ENCODE results near the gene CFAP20DC.

CFAP20DC gene

DNA sequence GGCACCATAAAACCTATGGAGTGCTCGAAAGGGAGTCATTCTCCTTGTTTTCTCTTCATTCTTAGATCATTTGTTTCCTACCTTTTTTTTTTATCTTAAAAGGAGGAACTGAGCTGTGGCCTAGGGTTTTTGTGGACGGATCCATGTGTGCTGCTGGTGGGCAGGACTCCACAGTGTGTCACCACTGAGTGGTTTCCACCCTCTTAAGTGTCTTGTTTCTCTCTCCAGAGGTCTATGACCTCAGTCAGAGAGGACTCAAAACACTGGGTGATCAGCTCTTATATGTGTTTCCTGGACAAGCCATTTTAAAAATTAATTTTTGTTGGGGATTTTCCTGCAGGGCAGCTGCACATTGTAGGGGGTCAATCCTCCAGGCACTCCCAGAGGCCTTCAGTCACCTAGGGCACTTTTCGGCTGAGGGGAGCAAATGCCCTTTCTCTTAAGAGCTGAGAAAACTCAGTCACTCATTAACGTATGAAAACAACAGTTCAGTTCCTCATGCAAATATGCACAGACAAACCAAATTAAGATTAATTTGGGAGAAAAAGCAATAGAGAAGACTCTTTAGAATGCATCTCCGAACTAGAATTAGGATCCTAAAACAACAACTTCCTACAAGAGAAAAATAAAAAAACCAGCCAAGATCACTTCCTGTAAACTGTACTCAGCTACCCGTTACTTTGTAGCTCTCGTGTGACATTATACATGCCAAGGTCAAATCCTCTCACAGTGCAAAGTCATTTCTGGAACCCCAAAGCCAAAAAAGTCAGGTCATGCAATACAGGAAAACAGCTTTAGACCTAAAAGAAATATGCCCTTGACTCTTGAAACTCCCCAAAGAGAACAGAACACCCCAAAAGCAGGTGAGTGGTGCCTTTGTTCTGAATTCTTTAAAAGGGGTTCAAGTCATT is 355.6 kb downstream of the CFAP20DC start:
- H3K27ac ChIP-seq (ENCODE audit: low read length) = no peak overlapping the region
- H3K4me2 ChIP-seq (ENCODE audit: low read length) = no peak overlapping the region
- no peak overlapping the region for H2AFZ ChIP-seq (ENCODE audit: low read depth, low read length)
- H3K9me3 ChIP-seq (ENCODE audit: insufficient read depth, low read length) = peaks cover 14% of the 10 kb centered on the region
- no peak overlapping the region for H3K4me3 ChIP-seq (ENCODE audit: low read length)
- H4K20me1 ChIP-seq (ENCODE audit: insufficient read depth, low read length) = no peaks in the 10 kb centered on the region
- no peak overlapping the region for H3K9ac ChIP-seq (ENCODE audit: low read length)
- no peaks in the 10 kb centered on the region for H3K36me3 ChIP-seq (replicated peaks; ENCODE audit: low read depth, low read length)
- TF ChIP-seq EZH2phosphoT487 (IDR thresholded peaks at IDR 0.05; ENCODE audit: low read depth) = no peak
- TF ChIP-seq, protein P1, sequence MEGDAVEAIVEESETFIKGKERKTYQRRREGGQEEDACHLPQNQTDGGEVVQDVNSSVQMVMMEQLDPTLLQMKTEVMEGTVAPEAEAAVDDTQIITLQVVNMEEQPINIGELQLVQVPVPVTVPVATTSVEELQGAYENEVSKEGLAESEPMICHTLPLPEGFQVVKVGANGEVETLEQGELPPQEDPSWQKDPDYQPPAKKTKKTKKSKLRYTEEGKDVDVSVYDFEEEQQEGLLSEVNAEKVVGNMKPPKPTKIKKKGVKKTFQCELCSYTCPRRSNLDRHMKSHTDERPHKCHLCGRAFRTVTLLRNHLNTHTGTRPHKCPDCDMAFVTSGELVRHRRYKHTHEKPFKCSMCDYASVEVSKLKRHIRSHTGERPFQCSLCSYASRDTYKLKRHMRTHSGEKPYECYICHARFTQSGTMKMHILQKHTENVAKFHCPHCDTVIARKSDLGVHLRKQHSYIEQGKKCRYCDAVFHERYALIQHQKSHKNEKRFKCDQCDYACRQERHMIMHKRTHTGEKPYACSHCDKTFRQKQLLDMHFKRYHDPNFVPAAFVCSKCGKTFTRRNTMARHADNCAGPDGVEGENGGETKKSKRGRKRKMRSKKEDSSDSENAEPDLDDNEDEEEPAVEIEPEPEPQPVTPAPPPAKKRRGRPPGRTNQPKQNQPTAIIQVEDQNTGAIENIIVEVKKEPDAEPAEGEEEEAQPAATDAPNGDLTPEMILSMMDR (IDR thresholded peaks at IDR 0.05; ENCODE audit: low read depth, low read length) = no peak
- no peaks in the 10 kb centered on the region for H3K4me1 ChIP-seq (ENCODE audit: low read length)
- H3K79me2 ChIP-seq (ENCODE audit: low read length) = no peaks in the 10 kb centered on the region
- H3K27me3 ChIP-seq (ENCODE audit: low read depth, low read length) = no peaks in the 10 kb centered on the region

DNA sequence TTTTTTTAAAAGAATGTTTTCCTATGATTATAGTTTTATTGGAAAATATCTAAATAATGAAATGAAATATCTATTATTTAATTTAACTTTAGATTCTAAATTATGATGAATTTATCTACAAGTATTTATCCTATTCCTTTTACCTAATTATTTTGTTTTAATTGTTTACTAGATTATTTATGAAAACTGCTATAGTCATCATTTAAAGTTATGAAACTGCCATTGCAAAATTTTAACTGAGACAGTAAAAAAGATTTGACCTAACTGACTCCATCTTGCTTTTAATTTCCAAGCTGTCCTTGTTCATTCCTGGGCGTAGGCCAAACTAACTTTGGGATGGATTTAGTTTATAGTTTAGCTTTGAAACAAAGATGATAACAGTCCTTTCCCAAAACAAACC is 357.3 kb downstream of the CFAP20DC start:
- H3K4me1 ChIP-seq (ENCODE audit: low read length) = no peaks in the 10 kb centered on the region

More for the DNA sequence above, 357.3 kb downstream of the CFAP20DC start:
- H3K27ac ChIP-seq (ENCODE audit: low read length) = no peak overlapping the region
- H3K79me2 ChIP-seq (ENCODE audit: low read length) = no peaks in the 10 kb centered on the region
- no peak overlapping the region for H2AFZ ChIP-seq (ENCODE audit: low read depth, low read length)
- H4K20me1 ChIP-seq (ENCODE audit: insufficient read depth, low read length) = no peaks in the 10 kb centered on the region
- H3K9ac ChIP-seq (ENCODE audit: low read length) = no peak overlapping the region
- no peaks in the 10 kb centered on the region for H3K27me3 ChIP-seq (ENCODE audit: low read depth, low read length)
- TF ChIP-seq EZH2phosphoT487 (IDR thresholded peaks at IDR 0.05; ENCODE audit: low read depth) = no peak
- TF ChIP-seq, protein P1 (IDR thresholded peaks at IDR 0.05; ENCODE audit: low read depth, low read length) = no peak
- H3K4me2 ChIP-seq (ENCODE audit: low read length) = no peak overlapping the region
- H3K36me3 ChIP-seq (replicated peaks; ENCODE audit: low read depth, low read length) = no peaks in the 10 kb centered on the region
- H3K4me3 ChIP-seq (ENCODE audit: low read length) = no peak overlapping the region
- H3K9me3 ChIP-seq (ENCODE audit: insufficient read depth, low read length) = peaks cover 14% of the 10 kb centered on the region

Data from OCI-LY3 (cell line).